OCI-LY1 (cell line): Measurements from ENCODE around the gene ELF2.

ENCODE experiments used
- H2AFZ ChIP-seq: fragments of 200-600 bp; sonication (generic), shearing (Covaris generic); 2 replicates; pipeline ENCODE4 v1.6.0; 2014; ENCODE audit warnings: antibody characterized with exemption, mild to moderate bottlenecking, low read length
- H3F3A ChIP-seq: fragments of 200-600 bp; sonication (generic), shearing (Covaris generic); 2 replicates; pipeline ENCODE4 v1.6.0; 2014; ENCODE audit warnings: mild to moderate bottlenecking, antibody characterized with exemption, low read length, moderate library complexity; ENCODE audit not compliant: insufficient read depth
- H3K27ac ChIP-seq: fragments of 200-600 bp; sonication (generic); 2 replicates; pipeline ENCODE4 v1.5.1; 2014; ENCODE audit warnings: low read length, mixed run types, mild to moderate bottlenecking, low read depth; ENCODE audit not compliant: poor library complexity, severe bottlenecking
- H3K27me3 ChIP-seq: fragments of 200-600 bp; sonication (generic); 2 replicates; pipeline ENCODE4 v1.6.0; 2014; ENCODE audit warnings: antibody characterized with exemption, mild to moderate bottlenecking, low read length, moderate library complexity; ENCODE audit not compliant: insufficient read depth
- H3K36me3 ChIP-seq: fragments of 200-600 bp; sonication (generic); 2 replicates; pipeline ENCODE4 v1.6.1; 2014; ENCODE audit warnings: mild to moderate bottlenecking, antibody characterized with exemption, low read length, moderate library complexity, mixed read lengths; ENCODE audit not compliant: insufficient read depth
- H3K4me1 ChIP-seq: fragments of 200-600 bp; sonication (generic); 2 replicates; pipeline ENCODE4 v1.5.1; 2014; ENCODE audit warnings: mild to moderate bottlenecking, low read length, moderate library complexity; ENCODE audit not compliant: insufficient read depth, severe bottlenecking
- H3K4me2 ChIP-seq: fragments of 200-600 bp; sonication (generic), shearing (Covaris generic); 2 replicates; pipeline ENCODE4 v1.6.1; 2014; ENCODE audit warnings: low read length
- H3K4me3 ChIP-seq: fragments of 200-600 bp; sonication (generic); 2 replicates; pipeline ENCODE4 v1.5.1; 2014; ENCODE audit warnings: low read length, low read depth, mild to moderate bottlenecking, mixed read lengths; ENCODE audit not compliant: poor library complexity, severe bottlenecking
- H3K79me2 ChIP-seq: fragments of 200-600 bp; shearing (Covaris generic); 2 replicates; pipeline ENCODE4 v1.6.1; 2016; ENCODE audit warnings: mixed run types, low read length, mixed read lengths; ENCODE audit not compliant: insufficient read depth
- H3K9ac ChIP-seq: fragments of 200-600 bp; sonication (generic), shearing (Covaris generic); 2 replicates; pipeline ENCODE4 v1.6.1; 2014; ENCODE audit warnings: mild to moderate bottlenecking, low read length, mixed read lengths
- H3K9me2 ChIP-seq: fragments of 200-600 bp; sonication (generic), shearing (Covaris generic); 2 replicates; pipeline ENCODE4 v1.6.1; 2014; ENCODE audit warnings: low read depth, mild to moderate bottlenecking, low read length, mixed read lengths
- H3K9me3 ChIP-seq: fragments of 200-600 bp; shearing (Covaris generic); 2 replicates; pipeline ENCODE4 v1.6.1; 2014; ENCODE audit warnings: low read length, mixed read lengths
- H4K20me1 ChIP-seq: fragments of 200-600 bp; sonication (generic), shearing (Covaris generic); 2 replicates; pipeline ENCODE4 v1.6.0; 2016; ENCODE audit warnings: mild to moderate bottlenecking, low read length; ENCODE audit not compliant: insufficient read depth
- CTCF ChIP-seq: fragments of 200-600 bp; sonication (generic), shearing (Covaris generic); IDR thresholded peaks from 2 replicates; pipeline ENCODE4 v1.5.1; 2017; ENCODE audit warnings: mild to moderate bottlenecking, antibody characterized with exemption, low read length, moderate library complexity, mixed read lengths
- EZH2 ChIP-seq: fragments of 200-600 bp; sonication (generic), shearing (Covaris generic); IDR thresholded peaks from 2 replicates; pipeline ENCODE4 v1.8.0; 2017; ENCODE audit warnings: borderline replicate concordance, mixed run types, mild to moderate bottlenecking, antibody characterized with exemption, low read length, moderate library complexity, mixed read lengths

The ELF2 gene

GRCh38 chr4:139054791-139055505, 122.1 kb downstream of the ELF2 start:
- Histone ChIP-seq H3K36me3 (peaks cover 80% of the 10 kb centered on the region), H2AFZ (no peak overlapping the region), H3K27ac (no peak overlapping the region), H3K9me2 (no peaks in the 10 kb centered on the region), H3K4me3 (no peak overlapping the region), H4K20me1 (no peaks in the 10 kb centered on the region), H3K9me3 (no peaks in the 10 kb centered on the region), H3K9ac (no peak overlapping the region), H3F3A (no peaks in the 10 kb centered on the region), H3K4me1 (no peaks in the 10 kb centered on the region), H3K4me2 (no peak overlapping the region), H3K27me3 (no peaks in the 10 kb centered on the region), H3K79me2 (no peaks in the 10 kb centered on the region)
- TF ChIP-seq CTCF (no peak), EZH2 (no peak)

GRCh38 chr4:139053909-139054308, 123.1 kb downstream of the ELF2 start:
- Histone ChIP-seq H2AFZ (no peak overlapping the region), H3K9ac (no peak overlapping the region), H4K20me1 (no peaks in the 10 kb centered on the region), H3K36me3 (peaks cover 80% of the 10 kb centered on the region), H3K9me3 (no peaks in the 10 kb centered on the region), H3K4me1 (no peaks in the 10 kb centered on the region), H3K9me2 (no peaks in the 10 kb centered on the region), H3K4me3 (no peak overlapping the region), H3F3A (no peaks in the 10 kb centered on the region; the same call in 1 of the 2 replicates), H3K27ac (no peak overlapping the region), H3K27me3 (no peaks in the 10 kb centered on the region), H3K79me2 (no peaks in the 10 kb centered on the region), H3K4me2 (no peak overlapping the region)
- TF ChIP-seq EZH2 (no peak), CTCF (no peak)

- Histone ChIP-seq H3K79me2 (no peaks in the 10 kb centered on the region; the same call in 1 of the 2 replicates), H3K9me3 (no peaks in the 10 kb centered on the region), H3F3A (no peaks in the 10 kb centered on the region; the same call in 1 of the 2 replicates), H4K20me1 (no peaks in the 10 kb centered on the region), H3K36me3 (peaks cover 81% of the 10 kb centered on the region), H2AFZ (no peak overlapping the region), H3K9me2 (no peaks in the 10 kb centered on the region), H3K4me3 (no peak overlapping the region), H3K27me3 (no peaks in the 10 kb centered on the region), H3K27ac (no peak overlapping the region), H3K9ac (no peak overlapping the region), H3K4me1 (no peaks in the 10 kb centered on the region), H3K4me2 (no peak overlapping the region)
- TF ChIP-seq CTCF (no peak), EZH2 (no peak)
Observed at GRCh38 chr4:139050446-139050845, 126.6 kb downstream of the ELF2 start.
